DOHH2 (cell line): ENCODE data around the gene TOM1.

Source experiments
- H3F3A ChIP-seq: fragments of 200-600 bp; sonication (generic), shearing (Covaris generic); 2 replicates; pipeline ENCODE4 v1.6.0; 2016; ENCODE audit warnings: antibody characterized with exemption, mild to moderate bottlenecking; ENCODE audit not compliant: control insufficient read depth, insufficient read depth
- H3K27ac ChIP-seq: fragments of 200-600 bp; sonication (generic); 2 replicates; pipeline ENCODE4 v1.5.1; 2014; ENCODE audit warnings: low read depth, mild to moderate bottlenecking, low read length, moderate library complexity
- H3K27me3 ChIP-seq: fragments of 200-600 bp; sonication (generic); 2 replicates; pipeline ENCODE4 v1.6.1; 2014; ENCODE audit warnings: mild to moderate bottlenecking, low read length, mixed read lengths; ENCODE audit not compliant: control insufficient read depth
- H3K36me3 ChIP-seq: fragments of 200-600 bp; sonication (generic); 2 replicates; pipeline ENCODE4 v1.6.1; 2014; ENCODE audit warnings: mild to moderate bottlenecking, low read length, moderate library complexity, mixed read lengths; ENCODE audit not compliant: control insufficient read depth
- H3K4me1 ChIP-seq: fragments of 200-600 bp; sonication (generic); 2 replicates; pipeline ENCODE4 v1.6.1; 2014; ENCODE audit warnings: mild to moderate bottlenecking, low read length, mixed read lengths; ENCODE audit not compliant: control insufficient read depth
- H3K4me2 ChIP-seq: fragments of 200-600 bp; sonication (generic); 2 replicates; pipeline ENCODE4 v1.6.0; 2014; ENCODE audit warnings: mild to moderate bottlenecking, low read length, moderate library complexity
- H3K4me3 ChIP-seq: fragments of 200-600 bp; sonication (generic); 2 replicates; pipeline ENCODE4 v1.5.1; 2014; ENCODE audit warnings: mild to moderate bottlenecking, low read length, mixed read lengths
- H3K79me2 ChIP-seq: fragments of 200-600 bp; sonication (generic); 2 replicates; pipeline ENCODE4 v1.6.1; 2014; ENCODE audit warnings: mild to moderate bottlenecking, low read length, mixed read lengths; ENCODE audit not compliant: control insufficient read depth
- H3K9me2 ChIP-seq: fragments of 200-600 bp; sonication (generic); replicated peaks from 2 replicates; pipeline ENCODE4 v1.6.1; 2014; ENCODE audit warnings: mild to moderate bottlenecking, low read length, mixed read lengths; ENCODE audit not compliant: control insufficient read depth
- H3K9me3 ChIP-seq: fragments of 200-600 bp; sonication (generic); 2 replicates; pipeline ENCODE4 v1.6.1; 2014; ENCODE audit warnings: antibody characterized with exemption, low read length, mixed read lengths; ENCODE audit not compliant: control insufficient read depth, insufficient read depth
- H4K20me1 ChIP-seq: fragments of 200-600 bp; sonication (generic); 2 replicates; pipeline ENCODE4 v1.6.0; 2014; ENCODE audit warnings: low read depth, mild to moderate bottlenecking, antibody characterized with exemption, low read length, moderate library complexity; ENCODE audit not compliant: control insufficient read depth, insufficient read depth
- CTCF ChIP-seq: fragments of 200-600 bp; sonication (generic); IDR thresholded peaks from one replicate; pipeline ENCODE4 v1.5.1; 2014; ENCODE audit warnings: antibody characterized with exemption, mild to moderate bottlenecking, low read depth, low read length; ENCODE audit not compliant: poor library complexity, severe bottlenecking
- EZH2phosphoT487 ChIP-seq: fragments of 200-600 bp; sonication (generic); IDR thresholded peaks from 2 replicates; pipeline ENCODE4 v1.6.1; 2017; ENCODE audit warnings: borderline replicate concordance, mild to moderate bottlenecking, antibody characterized with exemption, low read length, moderate library complexity, mixed read lengths

Gene TOM1

GRCh38 chr22:35323305-35323704, 23.6 kb downstream of the TOM1 start:
- Histone ChIP-seq H3K4me1 (no peaks in the 10 kb centered on the region), H3K9me3 (no peaks in the 10 kb centered on the region), H4K20me1 (no peaks in the 10 kb centered on the region), H3K79me2 (no peaks in the 10 kb centered on the region), H3K27me3 (no peaks in the 10 kb centered on the region), H3K4me3 (no peak overlapping the region), H3F3A (0 out of 2 replicates have a peak, but pooled peaks cover 2% of the 10 kb centered on the region), H3K36me3 (no peaks in the 10 kb centered on the region), H3K9me2 (no peaks in the 10 kb centered on the region), H3K27ac (no peak overlapping the region), H3K4me2 (no peak overlapping the region)
- TF ChIP-seq EZH2phosphoT487, result no peak
- TF ChIP-seq CTCF, result no peak

GRCh38 chr22:35324067-35324466, 24.4 kb downstream of the TOM1 start:
- Histone ChIP-seq H3K27ac (no peak overlapping the region), H3K4me2 (no peak overlapping the region), H3K27me3 (no peaks in the 10 kb centered on the region), H3K4me3 (no peak overlapping the region), H3K36me3 (no peaks in the 10 kb centered on the region), H4K20me1 (no peaks in the 10 kb centered on the region), H3F3A (0 out of 2 replicates have a peak, but pooled peaks cover 2% of the 10 kb centered on the region), H3K79me2 (no peaks in the 10 kb centered on the region), H3K4me1 (peaks cover 1% of the 10 kb centered on the region), H3K9me3 (no peaks in the 10 kb centered on the region), H3K9me2 (no peaks in the 10 kb centered on the region)
- no peak for TF ChIP-seq EZH2phosphoT487
- TF ChIP-seq CTCF, result no peak

- Histone ChIP-seq H3K36me3 (no peaks in the 10 kb centered on the region), H3K79me2 (no peaks in the 10 kb centered on the region), H3K27me3 (no peaks in the 10 kb centered on the region), H4K20me1 (no peaks in the 10 kb centered on the region), H3K4me3 (no peak overlapping the region), H3K4me1 (peaks cover 8% of the 10 kb centered on the region), H3F3A (peaks cover 2% of the 10 kb centered on the region; the same call in 1 of the 2 replicates), H3K9me3 (no peaks in the 10 kb centered on the region), H3K9me2 (no peaks in the 10 kb centered on the region), H3K4me2 (no peak overlapping the region), H3K27ac (no peak overlapping the region)
- TF ChIP-seq EZH2phosphoT487 (no peak), CTCF (no peak)
Observed at GRCh38 chr22:35324762-35325161, 25.1 kb downstream of the TOM1 start.

DNA sequence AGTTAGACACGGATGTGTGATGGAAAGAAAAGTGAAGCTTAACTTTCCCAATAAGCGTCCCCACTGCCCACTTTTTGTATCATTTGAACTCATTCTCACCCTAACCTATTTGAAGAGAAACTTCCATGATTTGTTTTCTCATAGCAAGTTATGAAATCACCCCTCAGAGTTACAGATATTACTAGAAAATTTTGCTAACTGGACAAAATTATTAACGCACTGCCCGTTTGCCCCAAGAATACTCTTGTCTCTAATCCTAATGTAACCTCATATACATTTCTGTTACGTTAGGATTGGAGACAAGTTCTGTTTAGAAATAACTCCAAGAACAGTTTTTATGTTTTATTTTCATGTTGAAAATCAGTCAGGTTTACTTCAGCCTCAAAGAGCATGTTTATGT, 25.5 kb downstream of the TOM1 start:
- H3F3A ChIP-seq, result peaks cover 2% of the 10 kb centered on the region; the same call in 1 of the 2 replicates
- H3K9me2 ChIP-seq, result no peaks in the 10 kb centered on the region
- H3K36me3 ChIP-seq, result no peaks in the 10 kb centered on the region
- peaks cover 13% of the 10 kb centered on the region for H3K4me1 ChIP-seq
- no peaks in the 10 kb centered on the region for H3K9me3 ChIP-seq
- TF ChIP-seq CTCF (no peak), EZH2phosphoT487 (no peak)
- H3K4me3 ChIP-seq, result no peak overlapping the region
- no peak overlapping the region for H3K27ac ChIP-seq
- no peaks in the 10 kb centered on the region for H3K79me2 ChIP-seq
- H4K20me1 ChIP-seq, result no peaks in the 10 kb centered on the region
- no peak overlapping the region for H3K4me2 ChIP-seq
- no peaks in the 10 kb centered on the region for H3K27me3 ChIP-seq
